ENCODE data around the gene TSPAN18.

DNA sequence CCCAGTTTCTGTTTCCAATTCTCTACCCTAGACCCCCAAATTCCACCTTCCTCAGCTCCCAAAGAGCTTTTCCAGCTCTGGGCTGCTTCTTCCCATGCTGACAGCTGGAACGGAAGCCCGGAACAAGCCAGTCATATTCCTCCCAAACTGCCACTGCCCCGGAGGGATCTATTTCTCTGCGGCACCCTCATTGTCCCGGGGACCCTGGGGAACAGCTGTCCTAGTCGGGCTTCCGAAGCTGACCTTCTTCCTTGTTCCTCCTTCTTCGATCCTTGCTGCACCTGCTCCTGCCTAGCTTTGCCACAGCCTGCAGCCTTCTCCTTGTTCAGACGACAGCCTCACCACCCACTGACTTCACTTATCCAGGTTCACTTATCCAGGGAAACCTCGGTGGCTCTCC, 105.7 kb downstream of the TSPAN18 start:
- TF ChIP-seq, protein P1, sequence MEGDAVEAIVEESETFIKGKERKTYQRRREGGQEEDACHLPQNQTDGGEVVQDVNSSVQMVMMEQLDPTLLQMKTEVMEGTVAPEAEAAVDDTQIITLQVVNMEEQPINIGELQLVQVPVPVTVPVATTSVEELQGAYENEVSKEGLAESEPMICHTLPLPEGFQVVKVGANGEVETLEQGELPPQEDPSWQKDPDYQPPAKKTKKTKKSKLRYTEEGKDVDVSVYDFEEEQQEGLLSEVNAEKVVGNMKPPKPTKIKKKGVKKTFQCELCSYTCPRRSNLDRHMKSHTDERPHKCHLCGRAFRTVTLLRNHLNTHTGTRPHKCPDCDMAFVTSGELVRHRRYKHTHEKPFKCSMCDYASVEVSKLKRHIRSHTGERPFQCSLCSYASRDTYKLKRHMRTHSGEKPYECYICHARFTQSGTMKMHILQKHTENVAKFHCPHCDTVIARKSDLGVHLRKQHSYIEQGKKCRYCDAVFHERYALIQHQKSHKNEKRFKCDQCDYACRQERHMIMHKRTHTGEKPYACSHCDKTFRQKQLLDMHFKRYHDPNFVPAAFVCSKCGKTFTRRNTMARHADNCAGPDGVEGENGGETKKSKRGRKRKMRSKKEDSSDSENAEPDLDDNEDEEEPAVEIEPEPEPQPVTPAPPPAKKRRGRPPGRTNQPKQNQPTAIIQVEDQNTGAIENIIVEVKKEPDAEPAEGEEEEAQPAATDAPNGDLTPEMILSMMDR (IDR thresholded peaks at IDR 0.05), result no peak
- no peak for TF ChIP-seq TCF7L2 (IDR thresholded peaks at IDR 0.05; ENCODE audit: low read depth, low read length)

All from Panc1 (cell line).